ENCODE results near the gene C10orf90. TPM values are rescaled to one million over a fixed set of nuclear protein-coding genes. Genes with fewer than 3 reads are reported as not detected.

C10orf90 gene
- total and polyA plus RNA-seq, 2 donors: 0.27 to 0.38 TPM

DNA sequence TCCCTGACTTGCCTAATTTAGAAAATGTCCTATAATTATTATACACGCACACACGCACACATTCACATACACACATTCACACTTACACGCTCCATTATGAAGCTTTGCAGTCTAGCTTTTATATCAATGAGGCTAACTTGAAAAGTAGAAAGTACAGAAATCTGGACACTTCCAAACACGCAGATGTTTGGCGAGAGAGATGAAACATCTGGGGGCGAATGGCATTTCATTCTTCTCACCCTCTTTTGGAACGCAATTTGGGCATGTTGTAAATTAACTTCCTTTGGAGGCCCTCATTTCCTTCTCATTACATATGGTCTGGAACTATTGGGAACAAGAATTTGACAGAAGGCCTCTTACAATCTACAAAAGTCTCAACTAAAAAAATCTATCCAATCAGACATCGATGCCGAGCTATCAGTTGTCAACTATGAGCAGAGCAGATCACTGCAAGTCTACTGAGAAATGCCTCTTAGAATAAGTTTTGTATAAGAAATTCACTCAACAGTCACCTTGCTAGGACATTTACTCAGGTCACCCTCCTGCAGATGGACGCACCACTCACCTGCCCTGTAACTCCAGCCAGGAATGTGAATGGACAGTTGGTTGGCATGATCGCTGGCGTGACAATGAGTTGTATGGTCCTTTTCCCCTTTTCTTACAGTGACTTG is 167.0 kb downstream of the C10orf90 start:
- H3K27me3 ChIP-seq (ENCODE audit: control insufficient read depth in 2 of 2, insufficient read depth in 1 of 2, low read length in 1 of 2): no peaks in the 10 kb centered on the region
- no peaks in the 10 kb centered on the region for H3K9me3 ChIP-seq (ENCODE audit: control insufficient read depth in 2 of 2, insufficient read depth in 1 of 2, low read length in 1 of 2)
- H3K4me1 ChIP-seq (ENCODE audit: control insufficient read depth in 2 of 2, insufficient read depth in 2 of 2, low read length in 2 of 2): no peaks in the 10 kb centered on the region
- DNase-seq (ENCODE audit: low read depth in 6 of 9, low spot score in 9 of 9): no peak
- WGBS: 88% methylated on average over 12 of the region's 12 CpGs
- no peak overlapping the region for H3K4me3 ChIP-seq (ENCODE audit: low read length in 2 of 2)
- no peak overlapping the region for H3K27ac ChIP-seq (ENCODE audit: low read depth in 1 of 2, low read length in 1 of 2)
- no peaks in the 10 kb centered on the region for H3K36me3 ChIP-seq (ENCODE audit: control insufficient read depth in 2 of 2, insufficient read depth in 2 of 2, low read length in 1 of 2)

GRCh38 chr10:126502441-126502840 is 168.1 kb downstream of the C10orf90 start:
- H3K36me3 ChIP-seq (ENCODE audit: control insufficient read depth in 2 of 2, insufficient read depth in 2 of 2, low read length in 1 of 2): no peaks in the 10 kb centered on the region
- H3K4me1 ChIP-seq (ENCODE audit: control insufficient read depth in 2 of 2, insufficient read depth in 2 of 2, low read length in 2 of 2): no peaks in the 10 kb centered on the region
- no peaks in the 10 kb centered on the region for H3K27me3 ChIP-seq (ENCODE audit: control insufficient read depth in 2 of 2, insufficient read depth in 1 of 2, low read length in 1 of 2)
- 88% methylated on average over 1 of the region's 1 CpG for WGBS
- H3K27ac ChIP-seq (ENCODE audit: low read depth in 1 of 2, low read length in 1 of 2): no peak overlapping the region
- no peak overlapping the region for H3K4me3 ChIP-seq (ENCODE audit: low read length in 2 of 2)
- DNase-seq (ENCODE audit: low read depth in 6 of 9, low spot score in 9 of 9): no peak
- no peaks in the 10 kb centered on the region for H3K9me3 ChIP-seq (ENCODE audit: control insufficient read depth in 2 of 2, insufficient read depth in 1 of 2, low read length in 1 of 2)

DNA sequence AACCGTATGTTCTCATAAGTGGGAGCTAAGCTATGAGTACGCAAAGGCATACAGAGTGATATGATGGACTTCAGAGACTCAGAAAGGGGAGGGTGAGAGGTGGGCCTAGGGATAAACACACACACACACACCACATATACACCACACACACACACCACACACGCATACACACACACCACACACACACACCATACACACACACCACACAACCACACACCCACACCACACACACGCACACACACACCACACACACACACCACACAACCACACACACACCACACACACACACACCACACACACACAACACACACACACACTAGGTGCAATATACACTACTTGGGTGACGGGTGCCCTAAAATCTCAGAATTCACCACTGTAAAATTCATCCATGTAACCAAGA is 168.7 kb downstream of the C10orf90 start:
- no peak overlapping the region for H3K27ac ChIP-seq (ENCODE audit: low read depth in 1 of 2, low read length in 1 of 2)
- no peaks in the 10 kb centered on the region for H3K36me3 ChIP-seq (ENCODE audit: control insufficient read depth in 2 of 2, insufficient read depth in 2 of 2, low read length in 1 of 2)
- no peaks in the 10 kb centered on the region for H3K9me3 ChIP-seq (ENCODE audit: control insufficient read depth in 2 of 2, insufficient read depth in 1 of 2, low read length in 1 of 2)
- no peak for DNase-seq (ENCODE audit: low read depth in 6 of 9, low spot score in 9 of 9)
- no peaks in the 10 kb centered on the region for H3K4me1 ChIP-seq (ENCODE audit: control insufficient read depth in 2 of 2, insufficient read depth in 2 of 2, low read length in 2 of 2)
- H3K27me3 ChIP-seq (ENCODE audit: control insufficient read depth in 2 of 2, insufficient read depth in 1 of 2, low read length in 1 of 2): no peaks in the 10 kb centered on the region
- H3K4me3 ChIP-seq (ENCODE audit: low read length in 2 of 2): no peak overlapping the region
- WGBS: 98% methylated on average over 5 of the region's 5 CpGs

DNA sequence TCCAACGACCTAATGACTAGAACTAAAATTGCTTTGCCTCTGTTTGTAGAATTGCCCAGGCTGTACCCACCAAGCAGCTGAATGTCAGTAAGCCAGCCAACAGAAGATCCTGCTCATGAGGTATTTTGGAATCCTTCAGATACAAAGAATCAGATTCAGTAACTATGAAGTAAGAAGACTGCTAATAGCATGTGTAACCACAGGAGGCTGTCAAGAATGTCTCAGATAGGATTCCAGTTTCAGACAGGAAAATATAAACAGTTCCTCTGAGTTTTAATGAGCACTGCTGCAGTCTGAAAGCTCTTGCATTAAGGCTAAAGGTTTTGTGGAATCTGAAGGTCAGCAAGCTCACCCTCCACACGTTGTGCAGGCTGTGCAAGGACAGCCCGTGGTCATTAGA is 169.6 kb downstream of the C10orf90 start:
- no peaks in the 10 kb centered on the region for H3K9me3 ChIP-seq (ENCODE audit: control insufficient read depth in 2 of 2, insufficient read depth in 1 of 2, low read length in 1 of 2)
- H3K27ac ChIP-seq (ENCODE audit: low read depth in 1 of 2, low read length in 1 of 2): no peak overlapping the region
- no peaks in the 10 kb centered on the region for H3K4me1 ChIP-seq (ENCODE audit: control insufficient read depth in 2 of 2, insufficient read depth in 2 of 2, low read length in 2 of 2)
- H3K4me3 ChIP-seq (ENCODE audit: low read length in 2 of 2): no peak overlapping the region
- no peak for DNase-seq (ENCODE audit: low read depth in 6 of 9, low spot score in 9 of 9)
- 83% methylated on average over 3 of the region's 3 CpGs for WGBS
- no peaks in the 10 kb centered on the region for H3K36me3 ChIP-seq (ENCODE audit: control insufficient read depth in 2 of 2, insufficient read depth in 2 of 2, low read length in 1 of 2)
- no peaks in the 10 kb centered on the region for H3K27me3 ChIP-seq (ENCODE audit: control insufficient read depth in 2 of 2, insufficient read depth in 1 of 2, low read length in 1 of 2)

- DNase-seq (ENCODE audit: low read depth in 6 of 9, low spot score in 9 of 9): no peak
- Histone ChIP-seq H3K36me3 (ENCODE audit: control insufficient read depth in 2 of 2, insufficient read depth in 2 of 2, low read length in 1 of 2) (no peaks in the 10 kb centered on the region), H3K4me3 (ENCODE audit: low read length in 2 of 2) (no peak overlapping the region), H3K27ac (ENCODE audit: low read depth in 1 of 2, low read length in 1 of 2) (no peak overlapping the region), H3K9me3 (ENCODE audit: control insufficient read depth in 2 of 2, insufficient read depth in 1 of 2, low read length in 1 of 2) (no peaks in the 10 kb centered on the region), H3K4me1 (ENCODE audit: control insufficient read depth in 2 of 2, insufficient read depth in 2 of 2, low read length in 2 of 2) (no peaks in the 10 kb centered on the region), H3K27me3 (ENCODE audit: control insufficient read depth in 2 of 2, insufficient read depth in 1 of 2, low read length in 1 of 2) (no peaks in the 10 kb centered on the region)
- 84% methylated on average over 4 of the region's 4 CpGs for WGBS
These were observed 170.3 kb downstream of the C10orf90 start for GRCh38 chr10:126500185-126500584.

DNA sequence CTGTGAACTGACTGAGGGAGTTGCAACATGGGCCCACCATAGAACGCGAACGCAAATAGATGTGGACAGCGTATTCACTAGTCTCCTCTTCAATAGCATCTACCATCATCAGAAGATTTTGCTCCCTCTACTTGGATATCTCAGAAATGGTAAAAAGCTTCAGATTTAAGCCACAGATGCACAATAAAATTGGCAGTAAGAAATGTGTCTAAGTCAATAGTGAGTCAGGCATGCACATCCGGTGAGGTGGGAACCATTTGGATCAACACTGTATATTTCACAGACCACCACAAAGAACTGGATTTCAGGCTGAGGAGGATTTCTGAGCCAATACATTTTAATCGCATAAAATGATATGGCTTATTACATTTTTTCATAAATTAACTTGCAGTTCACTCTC is 170.7 kb downstream of the C10orf90 start:
- no peaks in the 10 kb centered on the region for H3K9me3 ChIP-seq (ENCODE audit: control insufficient read depth in 2 of 2, insufficient read depth in 1 of 2, low read length in 1 of 2)
- 98% methylated on average over 6 of the region's 6 CpGs for WGBS

DNA sequence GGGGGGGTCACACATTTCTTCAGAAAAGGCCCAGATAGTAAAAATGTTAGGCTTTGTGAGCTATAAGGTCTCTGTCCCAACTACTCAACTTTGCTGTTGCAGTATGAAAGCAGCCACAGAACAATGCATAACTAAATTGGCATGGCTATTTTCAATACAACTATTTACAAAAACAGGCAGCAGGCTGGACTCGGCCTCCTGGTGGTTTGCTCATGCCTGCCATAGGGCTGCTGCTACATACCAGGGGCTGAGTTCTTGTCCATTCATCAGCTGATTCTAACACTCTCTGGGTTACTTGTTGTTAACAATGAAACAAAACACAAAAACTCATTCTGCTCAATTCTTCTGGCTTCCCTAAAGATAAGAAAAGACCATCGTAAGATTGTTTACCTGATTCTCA is 172.8 kb downstream of the C10orf90 start:
- Histone ChIP-seq H3K27me3 (ENCODE audit: control insufficient read depth in 2 of 2, insufficient read depth in 1 of 2, low read length in 1 of 2) (no peaks in the 10 kb centered on the region), H3K36me3 (ENCODE audit: control insufficient read depth in 2 of 2, insufficient read depth in 2 of 2, low read length in 1 of 2) (no peaks in the 10 kb centered on the region), H3K27ac (ENCODE audit: low read depth in 1 of 2, low read length in 1 of 2) (no peak overlapping the region), H3K4me1 (ENCODE audit: control insufficient read depth in 2 of 2, insufficient read depth in 2 of 2, low read length in 2 of 2) (no peaks in the 10 kb centered on the region), H3K4me3 (ENCODE audit: low read length in 2 of 2) (no peak overlapping the region), H3K9me3 (ENCODE audit: control insufficient read depth in 2 of 2, insufficient read depth in 1 of 2, low read length in 1 of 2) (no peaks in the 10 kb centered on the region)
- DNase-seq (ENCODE audit: low read depth in 6 of 9, low spot score in 9 of 9): no peak
- 90% methylated on average over 2 of the region's 2 CpGs for WGBS

More for the DNA sequence above, 170.7 kb downstream of the C10orf90 start:
- no peak for DNase-seq (ENCODE audit: low read depth in 6 of 9, low spot score in 9 of 9)
- no peaks in the 10 kb centered on the region for H3K27me3 ChIP-seq (ENCODE audit: control insufficient read depth in 2 of 2, insufficient read depth in 1 of 2, low read length in 1 of 2)
- H3K36me3 ChIP-seq (ENCODE audit: control insufficient read depth in 2 of 2, insufficient read depth in 2 of 2, low read length in 1 of 2): no peaks in the 10 kb centered on the region
- H3K27ac ChIP-seq (ENCODE audit: low read depth in 1 of 2, low read length in 1 of 2): no peak overlapping the region
- H3K4me1 ChIP-seq (ENCODE audit: control insufficient read depth in 2 of 2, insufficient read depth in 2 of 2, low read length in 2 of 2): no peaks in the 10 kb centered on the region
- no peak overlapping the region for H3K4me3 ChIP-seq (ENCODE audit: low read length in 2 of 2)

DNA sequence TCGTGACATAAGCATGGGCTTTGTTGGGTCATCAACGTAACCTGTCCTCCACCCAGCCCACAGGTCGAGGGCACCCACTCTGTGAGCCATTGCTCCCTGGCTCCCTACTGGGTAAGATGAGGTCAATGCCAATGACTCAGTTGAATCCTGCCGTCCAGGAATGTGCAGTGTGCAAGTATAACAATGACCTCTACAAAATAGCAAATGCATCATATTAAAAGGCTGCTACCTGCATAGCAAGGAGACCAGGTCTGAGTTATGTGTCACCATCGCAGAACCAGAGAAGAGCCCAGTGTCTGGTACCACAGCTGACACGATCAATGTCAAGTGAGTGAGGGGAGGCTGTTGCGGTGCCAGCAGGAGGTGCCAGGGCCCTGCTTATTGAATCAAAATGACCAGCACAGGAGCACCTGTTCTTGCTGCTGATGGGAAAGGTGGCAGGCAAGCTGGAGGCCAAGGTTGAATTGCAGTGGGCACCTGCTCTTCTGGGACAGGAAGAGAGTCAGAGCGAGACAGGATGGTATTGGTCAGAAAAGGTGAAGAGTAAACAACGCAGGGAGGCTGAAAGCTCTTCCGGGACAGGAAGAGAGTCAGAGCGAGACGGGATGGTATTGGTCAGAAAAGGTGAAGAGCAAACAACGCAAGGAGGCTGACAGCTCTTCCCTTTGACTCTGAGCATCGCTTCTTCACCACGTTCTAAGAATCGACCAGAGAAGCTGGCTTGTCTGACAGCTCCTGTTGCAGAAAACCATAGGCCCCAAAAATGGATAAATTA is 173.5 kb downstream of the C10orf90 start:
- Histone ChIP-seq H3K36me3 (ENCODE audit: control insufficient read depth in 2 of 2, insufficient read depth in 2 of 2, low read length in 1 of 2) (no peaks in the 10 kb centered on the region), H3K27ac (ENCODE audit: low read depth in 1 of 2, low read length in 1 of 2) (no peak overlapping the region), H3K4me3 (ENCODE audit: low read length in 2 of 2) (no peak overlapping the region), H3K9me3 (ENCODE audit: control insufficient read depth in 2 of 2, insufficient read depth in 1 of 2, low read length in 1 of 2) (no peaks in the 10 kb centered on the region), H3K4me1 (ENCODE audit: control insufficient read depth in 2 of 2, insufficient read depth in 2 of 2, low read length in 2 of 2) (no peaks in the 10 kb centered on the region), H3K27me3 (ENCODE audit: control insufficient read depth in 2 of 2, insufficient read depth in 1 of 2, low read length in 1 of 2) (no peaks in the 10 kb centered on the region)
- DNase-seq (ENCODE audit: low read depth in 6 of 9, low spot score in 9 of 9): no peak
- WGBS: 88% methylated on average over 16 of the region's 16 CpGs

- 54% methylated on average over 7 of the region's 7 CpGs for WGBS
- no peaks in the 10 kb centered on the region for H3K27me3 ChIP-seq (ENCODE audit: control insufficient read depth in 2 of 2, insufficient read depth in 1 of 2, low read length in 1 of 2)
- H3K36me3 ChIP-seq (ENCODE audit: control insufficient read depth in 2 of 2, insufficient read depth in 2 of 2, low read length in 1 of 2): no peaks in the 10 kb centered on the region
- DNase-seq (ENCODE audit: low read depth in 6 of 9, low spot score in 9 of 9): no peak
- H3K4me3 ChIP-seq (ENCODE audit: low read length in 2 of 2): no peak overlapping the region
- no peaks in the 10 kb centered on the region for H3K4me1 ChIP-seq (ENCODE audit: control insufficient read depth in 2 of 2, insufficient read depth in 2 of 2, low read length in 2 of 2)
- H3K27ac ChIP-seq (ENCODE audit: low read depth in 1 of 2, low read length in 1 of 2): no peak overlapping the region
- H3K9me3 ChIP-seq (ENCODE audit: control insufficient read depth in 2 of 2, insufficient read depth in 1 of 2, low read length in 1 of 2): no peaks in the 10 kb centered on the region
These were observed 179.0 kb downstream of the C10orf90 start for GRCh38 chr10:126491476-126491875.

All from thymus (tissue), 11 donors.